ENCODE data around the gene AP3B1.

AP3B1 gene

DNA sequence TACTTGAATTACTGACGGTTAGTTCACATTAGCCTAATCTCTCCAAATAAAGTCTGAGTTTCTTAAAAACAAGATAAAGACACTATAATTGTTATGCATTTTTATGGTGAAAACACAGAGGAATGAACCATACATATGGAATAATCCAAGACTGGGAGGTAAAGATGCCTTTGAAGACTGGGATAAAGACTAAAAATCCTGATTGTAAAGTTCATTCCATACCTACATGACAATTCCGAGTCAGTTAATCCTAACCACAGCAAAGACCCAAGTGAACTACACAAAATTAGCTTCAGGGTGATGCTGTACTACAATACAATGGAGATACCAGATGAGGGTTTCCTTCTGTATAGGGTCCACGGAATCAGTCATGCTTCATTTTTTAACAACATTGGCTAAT lies 6.3 kb downstream of the AP3B1 start:
- DNase-seq (ENCODE audit: low spot score), result no peak

GRCh38 chr5:78287833-78288232 lies 6.7 kb downstream of the AP3B1 start:
- DNase-seq (ENCODE audit: low spot score), result no peak

DNA sequence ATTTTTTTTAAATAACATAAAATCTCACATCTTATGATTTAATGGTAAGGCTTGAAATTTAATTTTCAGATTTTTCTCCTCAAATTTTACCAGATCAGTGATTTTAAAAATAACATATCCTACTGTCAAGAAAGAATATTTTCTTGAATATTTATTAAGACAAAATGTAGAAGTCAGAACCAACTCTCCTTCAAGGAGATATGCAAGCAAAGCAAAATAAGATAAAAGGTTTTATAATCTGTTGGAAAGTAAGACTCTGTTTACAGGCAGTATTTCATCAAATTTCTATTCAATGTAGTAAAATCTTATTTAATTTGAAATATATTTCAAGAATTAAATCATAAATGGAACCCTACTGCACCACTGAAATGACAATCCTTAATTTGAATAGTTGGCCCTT lies 7.3 kb downstream of the AP3B1 start:
- DNase-seq (ENCODE audit: low spot score), result no peak

DNA sequence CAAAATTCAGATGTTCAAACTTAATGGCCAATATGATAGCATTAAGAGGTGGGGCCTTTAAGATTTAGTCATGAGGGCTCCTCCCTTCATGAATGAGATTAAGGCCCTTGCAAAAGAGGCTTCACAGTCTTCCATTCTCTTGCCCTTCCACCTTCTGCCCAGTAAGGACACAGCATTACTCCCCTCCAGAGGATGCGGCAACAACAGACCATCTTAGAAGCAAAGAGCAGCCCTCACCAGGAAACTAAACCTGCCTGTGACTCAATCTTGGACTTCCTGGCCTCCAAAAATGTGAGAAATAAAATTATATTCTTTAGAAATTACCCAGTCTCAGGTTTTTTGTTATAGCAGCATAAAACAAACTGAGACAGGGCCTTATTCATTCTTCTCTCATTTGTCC lies 8.2 kb downstream of the AP3B1 start:
- DNase-seq (ENCODE audit: low spot score), result no peak

DNA sequence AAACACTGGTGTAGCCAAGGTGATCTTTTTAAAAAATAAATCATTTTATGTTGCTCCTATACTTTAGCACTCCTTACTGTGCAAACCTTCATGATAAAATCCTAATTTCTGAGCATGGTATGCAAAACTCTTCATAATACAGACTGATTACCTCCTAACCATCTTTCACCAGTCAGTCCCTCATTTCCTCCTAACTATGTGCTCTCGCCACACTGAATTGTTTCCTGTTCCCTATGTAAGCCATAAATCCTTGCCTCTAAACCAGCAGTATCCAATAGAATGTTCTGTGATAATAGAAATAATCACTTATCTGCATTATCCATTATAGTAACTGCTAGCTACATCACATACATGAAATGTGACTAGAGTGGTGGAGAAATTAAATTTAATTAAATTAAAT lies 10.7 kb downstream of the AP3B1 start:
- DNase-seq (ENCODE audit: low spot score), result no peak

GRCh38 chr5:78283105-78283504 lies 11.4 kb downstream of the AP3B1 start:
- DNase-seq (ENCODE audit: low spot score), result no peak

- no peak for DNase-seq (ENCODE audit: low spot score)
These were observed 14.2 kb downstream of the AP3B1 start for GRCh38 chr5:78280261-78280660.

- DNase-seq (ENCODE audit: low spot score), result no peak
These were observed 15.3 kb downstream of the AP3B1 start for GRCh38 chr5:78279194-78279593.

GRCh38 chr5:78277715-78278114 lies 16.8 kb downstream of the AP3B1 start:
- no peak for DNase-seq (ENCODE audit: low spot score)

DNA sequence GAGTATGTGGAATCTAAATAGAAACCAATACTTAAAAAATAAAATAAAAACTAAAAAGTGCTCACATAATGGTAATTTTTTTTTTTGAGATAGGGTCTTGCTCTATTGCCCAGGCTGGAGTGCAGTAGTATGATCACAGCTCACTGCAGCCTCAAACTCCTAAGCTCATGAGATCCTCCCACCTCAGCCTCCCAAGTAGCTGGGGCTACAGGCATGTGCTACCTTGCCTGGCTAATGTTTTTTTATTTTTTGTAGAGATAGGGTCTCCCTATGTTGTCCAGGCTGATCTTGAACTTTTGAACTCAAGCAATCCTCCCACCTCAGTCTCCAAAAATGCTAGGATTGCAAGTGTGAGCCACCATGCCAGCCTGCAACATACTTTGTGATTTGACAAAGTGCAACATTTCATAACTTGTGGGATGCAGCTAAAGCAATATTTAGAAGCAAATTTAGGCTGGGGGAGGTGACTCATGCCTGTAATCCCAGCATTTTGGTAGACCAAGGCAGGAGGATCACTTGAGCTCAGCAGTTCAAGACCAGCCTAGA lies 18.4 kb downstream of the AP3B1 start:
- DNase-seq (ENCODE audit: low spot score), result no peak

- DNase-seq (ENCODE audit: low spot score), result no peak
These were observed 19.8 kb downstream of the AP3B1 start for GRCh38 chr5:78274540-78275197.

DNA sequence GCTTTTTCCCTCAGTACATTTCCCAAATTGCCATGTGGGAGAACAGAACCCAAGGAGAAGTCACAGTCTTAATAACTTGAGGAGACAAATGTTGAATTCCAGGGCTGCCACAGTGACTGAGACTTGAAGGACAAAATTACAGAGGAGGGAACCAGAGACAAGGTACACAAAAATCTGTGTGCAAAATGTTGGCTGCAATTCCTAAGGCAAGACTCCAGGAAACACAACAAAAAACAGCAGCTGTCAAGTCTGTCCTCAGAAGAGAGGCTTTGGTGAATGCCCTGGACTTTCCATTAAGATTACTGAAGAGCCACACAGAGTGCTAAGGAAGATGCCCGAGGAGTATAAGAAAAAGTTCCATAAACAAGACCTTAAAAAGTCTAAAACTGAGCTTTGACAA lies 21.1 kb downstream of the AP3B1 start:
- DNase-seq (ENCODE audit: low spot score), result no peak

GRCh38 chr5:78271766-78272165 lies 22.7 kb downstream of the AP3B1 start:
- DNase-seq (ENCODE audit: low spot score), result no peak

- no peak for DNase-seq (ENCODE audit: low spot score)
These were observed 25.3 kb downstream of the AP3B1 start for GRCh38 chr5:78269088-78269703.

GRCh38 chr5:78268356-78268755 lies 26.1 kb downstream of the AP3B1 start:
- no peak for DNase-seq (ENCODE audit: low spot score)

DNA sequence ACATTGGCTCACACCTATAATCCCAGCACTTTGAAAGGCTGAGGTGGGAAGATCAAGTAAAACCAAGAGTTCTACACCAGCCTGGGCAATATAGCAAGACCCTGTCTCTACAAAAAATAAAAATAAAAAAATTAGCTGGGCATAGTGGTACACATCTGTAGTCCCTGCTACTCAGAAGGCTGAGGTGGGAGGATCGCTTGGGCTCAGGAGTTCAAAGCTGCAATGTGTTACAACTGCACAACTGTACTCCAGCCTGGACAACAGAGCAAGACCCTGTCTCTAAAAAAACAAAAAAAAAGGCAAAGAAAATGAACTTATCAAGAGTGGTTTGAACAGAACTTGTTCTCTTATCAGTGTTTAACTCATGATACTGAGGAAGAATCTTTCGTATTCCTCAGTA lies 29.3 kb downstream of the AP3B1 start:
- no peak for DNase-seq (ENCODE audit: low spot score)

- no peak for DNase-seq (ENCODE audit: low spot score)
These were observed 29.9 kb downstream of the AP3B1 start for GRCh38 chr5:78264600-78264999.

- DNase-seq (ENCODE audit: low spot score), result no peak
These were observed 33.7 kb downstream of the AP3B1 start for GRCh38 chr5:78260771-78261170.

DNA sequence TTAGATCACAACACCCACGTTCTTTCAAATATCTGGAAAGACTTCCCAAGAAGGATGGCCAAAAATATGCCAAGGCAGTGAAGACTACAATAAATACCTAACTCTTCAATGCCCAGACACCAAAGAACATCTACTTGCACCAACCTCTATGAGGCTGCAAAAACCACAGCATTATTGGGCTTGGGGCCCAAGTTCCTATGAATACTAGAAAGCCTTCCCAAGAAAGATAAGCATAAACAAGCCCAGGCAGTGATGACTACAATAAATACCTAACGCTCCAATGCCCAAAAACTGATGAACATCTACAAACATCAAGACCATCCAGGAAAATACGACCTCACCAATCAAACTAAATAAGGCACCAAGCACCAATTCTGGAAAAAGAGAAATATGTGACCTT lies 41.3 kb downstream of the AP3B1 start:
- DNase-seq (ENCODE audit: low spot score), result no peak

GRCh38 chr5:78252715-78253114 lies 41.8 kb downstream of the AP3B1 start:
- DNase-seq (ENCODE audit: low spot score), result no peak

GRCh38 chr5:78251663-78252284 lies 42.7 kb downstream of the AP3B1 start:
- no peak for DNase-seq (ENCODE audit: low spot score)

DNA sequence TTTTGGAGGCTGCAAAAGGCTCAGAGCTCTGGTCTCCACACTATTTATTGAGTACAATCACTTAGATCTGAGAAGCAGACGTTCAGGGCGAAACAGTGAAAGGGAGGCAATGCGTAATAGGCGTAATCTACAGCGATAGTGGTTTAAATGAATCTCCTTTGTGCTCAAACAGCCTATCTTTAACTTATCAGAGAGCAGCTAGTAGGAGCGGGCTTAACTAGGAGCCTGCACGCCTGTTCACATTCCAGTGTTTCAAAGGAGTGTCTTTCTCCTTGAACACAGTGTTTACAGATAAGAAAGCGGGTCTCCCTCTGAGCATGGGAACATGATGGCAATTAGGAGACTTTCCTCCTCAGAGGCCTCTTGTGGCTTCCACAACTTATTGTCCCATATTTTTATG lies 49.4 kb downstream of the AP3B1 start:
- DNase-seq (ENCODE audit: low spot score), result no peak

DNA sequence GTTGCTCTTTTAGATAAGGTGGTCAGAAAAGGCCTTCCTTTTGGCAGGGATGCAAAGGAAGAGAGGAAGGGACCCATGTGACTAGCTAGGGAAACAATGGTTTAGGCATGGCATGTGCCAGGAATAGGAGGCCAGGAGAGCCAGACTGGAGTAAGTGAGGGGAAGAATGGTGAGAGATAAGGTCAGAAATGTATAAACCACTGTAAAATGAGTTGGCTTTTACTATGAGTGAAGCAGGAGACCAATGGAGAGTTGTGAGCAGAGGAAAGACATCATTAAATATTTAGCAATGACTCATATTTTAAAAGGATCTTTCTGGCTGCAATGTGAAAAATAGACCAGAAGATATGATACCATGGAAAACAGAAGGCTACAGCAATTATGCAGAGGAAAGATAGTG lies 50.9 kb downstream of the AP3B1 start:
- no peak for DNase-seq (ENCODE audit: low spot score)
